ENCODE results near the gene CHM. TPM values are rescaled to one million over a fixed set of nuclear protein-coding genes. Genes with fewer than 3 reads are reported as not detected.

Gene CHM
- total RNA-seq, 4 donors from 2014 or later: 17.0 to 54.0 (median 23.0) TPM

DNA sequence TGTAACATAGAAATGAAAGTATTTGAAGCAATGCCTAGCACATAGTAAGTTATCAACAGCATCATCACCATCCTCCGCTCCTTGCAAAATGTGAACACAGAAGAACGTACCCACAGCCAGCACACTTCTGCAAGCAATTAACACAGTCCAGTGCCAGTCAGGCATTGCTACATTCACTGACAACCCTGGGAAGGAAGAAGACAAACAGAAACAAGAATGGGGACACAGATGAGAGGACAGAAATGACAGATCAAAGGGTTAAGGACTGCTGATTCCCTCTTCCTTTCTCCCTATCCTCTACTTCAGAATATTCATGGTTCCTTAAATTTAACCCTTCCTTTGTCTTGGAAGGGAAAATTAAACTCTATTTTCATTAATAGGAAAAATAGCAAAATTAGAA, 53.1 kb downstream of the CHM start:
- TF ChIP-seq, protein P1, sequence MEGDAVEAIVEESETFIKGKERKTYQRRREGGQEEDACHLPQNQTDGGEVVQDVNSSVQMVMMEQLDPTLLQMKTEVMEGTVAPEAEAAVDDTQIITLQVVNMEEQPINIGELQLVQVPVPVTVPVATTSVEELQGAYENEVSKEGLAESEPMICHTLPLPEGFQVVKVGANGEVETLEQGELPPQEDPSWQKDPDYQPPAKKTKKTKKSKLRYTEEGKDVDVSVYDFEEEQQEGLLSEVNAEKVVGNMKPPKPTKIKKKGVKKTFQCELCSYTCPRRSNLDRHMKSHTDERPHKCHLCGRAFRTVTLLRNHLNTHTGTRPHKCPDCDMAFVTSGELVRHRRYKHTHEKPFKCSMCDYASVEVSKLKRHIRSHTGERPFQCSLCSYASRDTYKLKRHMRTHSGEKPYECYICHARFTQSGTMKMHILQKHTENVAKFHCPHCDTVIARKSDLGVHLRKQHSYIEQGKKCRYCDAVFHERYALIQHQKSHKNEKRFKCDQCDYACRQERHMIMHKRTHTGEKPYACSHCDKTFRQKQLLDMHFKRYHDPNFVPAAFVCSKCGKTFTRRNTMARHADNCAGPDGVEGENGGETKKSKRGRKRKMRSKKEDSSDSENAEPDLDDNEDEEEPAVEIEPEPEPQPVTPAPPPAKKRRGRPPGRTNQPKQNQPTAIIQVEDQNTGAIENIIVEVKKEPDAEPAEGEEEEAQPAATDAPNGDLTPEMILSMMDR (IDR thresholded peaks at IDR 0.05; ENCODE audit: low read depth): no peak

DNA sequence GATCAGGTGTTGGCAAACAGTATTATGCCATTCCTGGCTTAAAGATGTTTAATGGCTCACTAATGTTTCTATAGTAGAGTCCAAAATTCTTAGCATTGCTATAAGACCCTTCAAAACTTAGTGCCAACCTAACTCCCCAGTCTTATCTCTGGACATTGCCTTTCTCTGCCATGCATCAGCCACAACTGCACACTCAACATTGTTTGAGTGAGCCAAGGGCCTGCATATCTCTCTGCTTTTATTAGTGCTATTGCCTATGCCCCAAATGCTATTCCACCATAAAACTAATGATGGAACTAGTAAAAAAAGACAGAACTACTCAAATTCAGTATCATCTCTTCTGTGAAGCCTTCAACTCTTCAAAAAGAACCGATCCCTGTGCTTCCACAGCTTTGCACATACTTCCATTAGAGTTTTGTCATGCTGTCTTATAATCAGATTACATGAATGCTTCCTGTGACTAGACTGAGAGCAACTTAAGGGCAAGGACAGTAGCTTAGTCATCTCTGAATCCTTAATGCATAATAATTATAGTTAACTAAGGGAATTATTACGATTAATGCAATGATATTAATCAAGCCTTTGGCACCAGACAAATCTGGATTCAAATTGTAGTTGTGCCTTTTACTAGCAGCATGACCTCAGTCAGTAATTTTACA, 53.7 kb downstream of the CHM start:
- TF ChIP-seq, protein P1 (IDR thresholded peaks at IDR 0.05; ENCODE audit: low read depth): no peak

DNA sequence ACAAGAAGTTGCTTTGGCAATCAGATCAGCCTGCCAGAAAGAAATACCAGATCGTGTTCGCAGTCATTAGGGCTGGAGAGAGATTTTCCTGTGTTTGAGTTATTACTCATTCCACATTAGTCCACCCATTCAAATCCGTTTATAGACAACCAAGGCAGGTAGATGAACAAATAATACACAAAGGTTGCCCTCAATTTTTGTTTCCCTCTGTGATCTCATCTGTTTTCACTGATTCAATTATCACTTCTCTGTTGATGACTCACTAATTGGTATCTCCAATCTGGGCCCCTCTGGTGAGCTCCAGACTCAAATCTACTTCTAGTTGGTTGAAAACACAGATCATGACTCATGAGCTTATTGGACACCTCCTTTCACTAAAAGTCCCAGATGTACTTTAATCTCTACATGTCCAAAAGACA, 54.5 kb downstream of the CHM start:
- TF ChIP-seq, protein P1 (IDR thresholded peaks at IDR 0.05; ENCODE audit: low read depth): no peak

DNA sequence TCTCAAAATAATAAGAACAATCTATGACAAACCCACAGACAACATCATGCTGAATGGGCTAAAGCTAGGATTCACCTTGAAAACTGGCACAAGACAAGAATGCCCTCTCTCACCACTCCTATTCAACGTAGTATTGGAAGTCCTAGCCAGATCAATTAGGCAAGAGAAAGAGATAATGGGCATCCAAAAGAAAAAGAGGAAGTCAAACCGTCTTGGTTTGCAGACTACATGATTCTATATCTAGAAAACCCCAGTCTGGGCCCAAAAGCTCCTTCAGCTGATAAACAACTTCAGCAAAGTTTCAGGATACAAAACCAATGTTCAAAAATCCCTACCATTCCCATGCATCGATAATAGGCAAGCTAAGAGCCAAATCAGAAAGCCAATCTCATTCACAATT, 59.0 kb downstream of the CHM start:
- TF ChIP-seq, protein P1 (IDR thresholded peaks at IDR 0.05; ENCODE audit: low read depth): no peak

DNA sequence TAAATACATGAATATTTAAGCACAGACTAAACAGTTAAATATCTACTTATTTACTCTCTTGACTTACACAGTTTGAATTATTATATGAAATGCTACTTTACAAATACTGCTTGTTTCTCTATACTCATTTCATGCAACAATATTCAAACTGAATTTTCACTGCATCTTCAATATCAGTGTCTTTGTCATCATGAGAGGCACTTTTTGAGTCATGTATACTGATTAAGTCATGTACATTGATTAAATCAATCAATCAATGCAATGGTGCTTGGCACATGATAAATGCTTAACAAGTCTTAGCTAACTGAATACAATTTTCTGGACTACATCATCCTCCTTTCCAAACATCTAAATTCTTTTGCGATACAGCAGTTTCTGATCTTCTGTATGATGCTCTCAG, 67.1 kb downstream of the CHM start:
- TF ChIP-seq, protein P1 (IDR thresholded peaks at IDR 0.05; ENCODE audit: low read depth): no peak

DNA sequence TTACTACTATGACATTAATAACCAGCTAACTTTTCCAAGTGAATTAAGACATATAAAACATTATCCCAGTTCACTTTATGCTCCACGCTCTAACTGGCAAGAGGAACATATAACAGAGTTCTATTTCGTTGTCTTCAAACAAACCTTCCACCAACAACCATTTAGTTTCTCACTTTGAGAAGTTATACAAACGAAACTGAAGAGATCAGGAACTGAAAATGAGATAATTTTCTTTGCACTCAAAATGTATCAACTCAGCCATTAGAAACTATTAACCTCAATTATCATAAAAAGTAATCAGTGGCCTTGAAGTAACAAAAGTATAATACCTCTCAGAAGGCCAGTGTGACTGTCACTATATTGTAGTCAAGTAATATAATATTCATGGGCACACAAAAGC, 70.1 kb downstream of the CHM start:
- TF ChIP-seq, protein P1 (IDR thresholded peaks at IDR 0.05; ENCODE audit: low read depth): no peak

DNA sequence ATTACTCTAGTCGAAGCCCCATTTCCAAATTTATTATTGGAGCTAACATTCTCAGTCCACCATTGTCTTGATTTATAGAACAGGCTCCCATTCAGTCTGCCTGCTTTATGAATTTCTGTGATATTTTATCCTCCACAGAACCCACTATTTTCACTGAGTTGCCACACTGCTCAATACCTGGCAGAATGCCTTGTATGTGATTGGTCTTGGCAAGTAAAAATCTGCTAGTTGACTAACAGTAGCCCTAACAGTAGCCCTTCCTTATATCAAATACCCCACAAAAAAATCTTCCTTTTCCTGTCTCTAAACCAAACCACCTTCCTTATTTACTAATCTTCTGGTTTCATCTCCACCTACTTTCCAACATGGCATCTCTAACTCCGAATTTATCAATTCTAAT, 82.6 kb downstream of the CHM start:
- TF ChIP-seq, protein P1 (IDR thresholded peaks at IDR 0.05; ENCODE audit: low read depth): no peak
